ENCODE results near the gene YPEL5.

Gene YPEL5

DNA sequence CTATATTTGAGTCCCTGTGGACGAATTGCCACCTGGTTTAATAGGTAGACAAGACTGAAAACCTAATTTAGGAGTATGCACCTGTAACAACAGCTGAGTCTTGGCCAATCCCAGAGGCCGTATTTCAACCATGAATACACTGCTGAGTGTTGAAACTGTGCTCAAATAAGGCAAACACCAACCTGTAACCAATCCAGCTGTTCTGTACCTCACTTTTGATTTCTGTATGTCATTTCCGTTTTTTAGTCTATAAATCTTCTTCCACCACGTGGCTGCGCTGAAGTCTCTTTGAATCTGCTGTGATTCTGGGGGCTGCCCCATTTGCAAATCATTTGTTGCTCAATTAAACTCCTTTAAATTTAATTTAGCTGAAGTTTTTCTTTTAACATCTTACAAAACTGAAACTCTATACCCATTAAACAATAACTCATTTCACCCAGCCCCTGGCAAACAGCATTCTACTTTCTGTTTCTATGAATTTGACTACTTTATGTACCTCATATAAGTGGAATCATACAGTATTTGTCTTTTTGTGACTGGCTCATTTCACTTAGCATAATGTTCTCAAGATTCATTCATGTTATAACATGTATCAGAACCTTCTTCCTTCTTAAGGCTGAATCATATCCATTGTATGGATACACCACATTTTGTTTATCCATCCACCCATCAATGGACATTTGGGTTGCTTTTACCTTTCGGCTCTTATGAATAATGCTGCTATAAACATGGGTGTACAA is 7.5 kb upstream of the YPEL5 start:
- peak; percentile 51 for DNase-seq

DNA sequence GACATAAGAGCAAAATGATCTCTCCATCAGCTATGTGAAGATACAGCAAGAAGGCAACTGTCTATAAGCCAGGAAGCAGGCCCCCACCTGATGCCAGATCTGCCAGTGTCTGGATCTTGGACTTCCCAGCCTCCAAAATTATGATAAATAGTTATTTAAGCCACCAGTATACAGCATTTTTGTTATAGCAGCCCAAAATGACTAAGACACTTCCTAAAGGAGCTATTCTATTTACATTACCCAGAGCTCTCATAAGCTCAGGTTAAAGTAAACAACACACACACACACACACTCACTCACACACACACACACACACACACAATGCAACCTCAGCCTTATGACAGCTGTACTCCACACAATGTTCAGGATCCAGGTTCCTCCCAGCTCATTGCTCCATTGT is 5.7 kb upstream of the YPEL5 start:
- DNase-seq: no peak

DNA sequence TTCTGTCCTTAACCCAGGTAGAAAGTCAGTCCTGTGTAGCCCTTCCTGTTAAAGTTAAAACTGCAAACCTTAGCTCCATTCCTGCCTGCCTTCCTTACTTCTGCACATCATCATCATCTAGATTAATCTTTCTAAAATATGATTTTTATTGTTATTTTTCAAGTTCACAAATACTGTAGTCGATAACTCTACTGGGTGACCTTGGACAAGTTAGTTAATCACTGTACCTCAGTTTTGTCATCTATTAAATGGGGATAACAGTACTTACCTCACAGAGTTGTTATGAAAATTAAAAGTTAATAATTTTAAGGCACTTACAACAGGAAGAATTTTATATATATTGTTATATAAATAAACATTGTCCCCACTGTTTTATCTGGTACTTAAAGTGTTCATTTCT is 2.5 kb upstream of the YPEL5 start:
- no peak for DNase-seq

DNA sequence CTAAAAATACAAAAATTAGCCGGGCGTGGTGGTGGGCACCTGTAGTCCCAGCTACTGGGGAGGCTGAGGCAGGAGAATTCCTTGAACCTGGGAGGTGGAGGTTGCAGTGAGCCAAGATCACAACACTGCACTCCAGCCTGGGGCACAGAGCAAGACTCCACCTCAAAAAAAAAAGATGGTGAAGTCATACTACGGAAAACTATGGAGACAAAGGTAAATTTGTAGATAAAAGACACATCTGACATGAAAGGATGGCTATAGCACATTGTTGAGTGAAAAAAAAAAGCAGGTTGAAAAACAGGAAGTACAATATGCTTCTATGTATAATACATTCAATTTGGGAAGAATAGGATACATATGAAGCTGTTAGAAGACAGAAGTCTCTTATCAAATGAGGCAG is 1.9 kb upstream of the YPEL5 start:
- DNase-seq: peak; percentile 61

DNA sequence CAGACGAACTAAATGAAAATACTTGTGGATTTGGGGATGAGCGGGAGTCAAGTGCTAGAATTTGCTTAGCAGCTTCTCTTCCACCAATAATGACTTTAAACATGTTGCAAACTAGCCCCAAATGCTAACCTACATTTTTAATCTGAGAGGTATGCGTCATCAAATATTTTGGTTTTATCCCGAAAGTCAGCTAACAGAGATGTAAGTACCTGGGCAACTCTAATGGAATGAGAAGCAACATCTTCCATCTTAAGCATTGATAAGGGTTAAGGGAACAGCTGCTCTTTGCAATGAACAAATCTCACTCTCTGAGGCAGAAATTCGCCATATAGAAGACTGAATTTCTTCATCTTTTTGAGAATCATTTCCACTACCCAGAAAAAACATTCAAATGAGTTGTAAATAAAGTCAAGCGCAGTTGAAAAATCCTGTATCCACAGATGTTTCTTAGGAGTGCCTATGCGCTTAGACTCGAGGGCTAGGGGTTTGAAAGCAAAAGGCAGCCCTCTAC is 926 bp upstream of the YPEL5 start:
- no peak for DNase-seq

DNA sequence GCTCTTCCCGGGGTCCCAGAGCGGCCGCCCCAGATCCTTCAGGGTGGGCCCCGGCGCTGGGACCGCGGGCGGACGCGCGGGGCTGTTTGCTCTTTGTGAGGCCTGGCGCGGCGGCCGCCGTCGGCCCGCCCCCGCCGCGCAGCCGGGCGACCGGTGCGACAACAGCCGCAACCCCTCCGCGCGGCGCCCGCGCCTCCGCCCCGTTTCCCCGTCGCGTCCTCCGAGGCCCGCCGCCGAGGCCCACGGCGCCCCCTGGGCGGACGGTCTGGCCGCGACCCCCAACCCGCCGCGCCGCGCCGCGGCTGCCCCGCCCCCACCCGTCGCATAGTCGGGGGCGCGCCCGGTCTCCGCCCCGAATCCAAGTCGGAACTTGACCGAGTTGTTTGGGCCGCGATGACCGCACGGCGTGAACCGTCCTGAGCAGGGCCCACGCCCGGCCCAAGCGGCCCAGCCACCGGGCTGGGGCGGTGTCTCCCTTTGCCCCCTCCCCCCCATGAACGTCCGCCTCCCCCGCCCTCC is 448 bp downstream of the YPEL5 start:
- DNase-seq: no peak

DNA sequence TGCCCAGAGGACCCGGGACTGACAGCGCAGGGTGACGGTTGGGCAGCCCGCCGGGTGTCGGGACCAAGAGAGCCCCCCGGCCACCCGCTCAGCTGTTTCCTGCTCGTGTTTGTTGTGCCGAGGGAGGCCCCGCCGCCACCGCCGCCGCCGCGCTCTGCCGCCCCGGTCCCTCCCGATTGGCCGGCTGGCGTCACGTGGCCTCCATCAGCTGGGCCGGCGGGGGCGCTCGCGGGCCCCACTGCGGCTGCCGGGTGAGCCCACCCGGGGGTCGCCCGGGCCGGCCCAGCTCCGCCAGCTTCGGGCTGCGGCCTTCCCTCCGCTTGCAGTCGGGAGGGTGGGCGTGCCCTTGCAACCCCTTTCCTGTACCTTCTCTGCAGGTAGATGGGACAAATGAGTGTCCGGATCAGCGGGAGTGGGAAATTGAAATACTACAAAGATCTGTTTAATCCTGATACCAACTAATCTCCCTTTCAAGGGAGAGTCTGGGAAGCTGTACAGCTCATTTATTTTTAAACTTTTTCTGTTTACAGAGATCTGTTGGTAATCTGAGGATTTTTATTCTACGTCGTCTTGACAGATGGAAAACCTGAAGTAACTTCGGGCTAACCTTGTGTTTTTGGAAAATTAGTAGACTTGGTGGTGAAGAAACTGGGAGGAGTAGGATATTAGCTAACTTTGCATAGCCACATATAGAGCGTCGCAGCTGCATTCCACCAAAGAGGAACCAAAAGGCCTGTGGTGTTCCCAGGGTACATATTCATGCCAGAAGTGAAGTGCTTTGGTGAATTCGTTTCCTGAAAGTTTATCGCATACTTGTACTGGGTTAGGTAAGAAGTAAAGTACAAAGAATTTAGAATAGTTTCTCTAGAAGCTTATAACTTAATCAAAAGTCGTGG is 1.2 kb downstream of the YPEL5 start:
- DNase-seq: peak; percentile 80

DNA sequence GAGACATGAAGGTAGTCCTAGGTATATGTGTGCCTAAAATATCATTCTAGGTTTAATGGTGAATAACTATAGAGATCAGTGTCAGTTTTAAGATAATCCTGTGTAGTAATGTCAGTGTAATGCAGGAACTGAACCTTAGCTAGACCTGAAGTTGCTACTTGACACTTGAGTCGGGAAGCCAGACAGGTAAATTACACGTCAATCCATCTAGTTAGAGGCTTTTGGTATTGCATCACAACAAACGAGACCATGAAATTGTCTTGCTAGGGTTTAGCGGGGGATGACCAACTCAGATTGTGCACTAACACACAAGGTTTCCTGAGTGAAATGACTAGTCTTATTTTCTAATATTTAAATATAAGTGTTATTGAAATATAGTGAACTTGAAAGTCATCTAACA is 2.0 kb downstream of the YPEL5 start:
- DNase-seq: no peak

DNA sequence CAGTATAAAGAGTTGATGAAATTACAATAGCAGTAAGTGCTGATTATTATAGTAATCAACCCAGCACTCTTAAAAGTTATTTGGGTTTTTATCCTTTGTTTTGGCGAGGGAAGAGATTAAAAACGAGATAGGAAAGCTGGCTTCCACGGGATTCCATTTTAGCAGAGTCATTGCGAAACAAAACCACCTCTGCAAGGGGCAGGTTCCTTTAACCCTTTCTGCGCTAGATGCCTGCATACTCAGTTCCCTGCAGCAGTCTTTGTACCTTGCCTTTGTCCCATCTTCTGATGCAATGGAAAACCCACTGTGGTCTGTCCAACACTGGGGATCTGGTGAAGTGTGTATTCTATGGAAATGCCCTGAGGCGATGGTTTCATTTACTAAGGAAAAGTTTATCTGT is 2.7 kb downstream of the YPEL5 start:
- DNase-seq: no peak

DNA sequence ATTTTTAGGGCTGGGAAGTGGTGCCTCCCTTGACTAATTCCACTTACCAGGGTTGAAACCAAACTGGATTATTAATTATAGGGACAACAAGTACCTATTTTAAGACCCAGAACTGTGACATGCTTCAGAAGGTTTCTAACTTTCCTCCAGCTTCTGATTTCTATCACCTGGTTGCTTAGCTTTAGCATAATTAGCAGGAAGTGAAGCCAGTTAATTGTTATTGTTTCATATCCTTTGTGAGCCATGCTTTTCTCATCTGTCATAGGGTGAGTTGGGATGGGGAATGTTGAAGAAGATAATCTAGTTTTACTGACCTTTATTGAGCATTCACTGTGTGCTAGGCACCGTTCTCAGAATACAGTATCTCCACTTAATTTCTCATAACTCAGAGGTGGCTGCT is 3.2 kb downstream of the YPEL5 start:
- no peak for DNase-seq

DNA sequence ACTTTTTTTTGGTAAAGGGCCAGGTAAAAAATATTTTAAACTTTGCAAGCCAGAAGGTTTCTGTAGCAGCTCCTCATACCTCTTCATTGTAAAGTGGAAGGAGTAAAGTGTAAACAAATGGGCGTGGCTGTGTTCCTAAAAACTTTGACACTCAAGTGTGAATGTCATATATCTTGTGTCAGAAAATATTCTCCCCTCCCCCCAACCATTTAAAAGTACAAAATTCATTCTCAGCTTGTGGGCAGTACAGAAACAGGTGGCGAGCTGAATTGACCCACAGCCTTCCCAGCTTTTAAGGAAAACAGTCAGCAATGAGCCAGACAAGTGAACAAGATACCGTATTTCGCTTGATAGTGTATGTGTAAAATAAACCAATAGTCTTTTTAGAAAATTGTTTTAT is 4.0 kb downstream of the YPEL5 start:
- no peak for DNase-seq

DNA sequence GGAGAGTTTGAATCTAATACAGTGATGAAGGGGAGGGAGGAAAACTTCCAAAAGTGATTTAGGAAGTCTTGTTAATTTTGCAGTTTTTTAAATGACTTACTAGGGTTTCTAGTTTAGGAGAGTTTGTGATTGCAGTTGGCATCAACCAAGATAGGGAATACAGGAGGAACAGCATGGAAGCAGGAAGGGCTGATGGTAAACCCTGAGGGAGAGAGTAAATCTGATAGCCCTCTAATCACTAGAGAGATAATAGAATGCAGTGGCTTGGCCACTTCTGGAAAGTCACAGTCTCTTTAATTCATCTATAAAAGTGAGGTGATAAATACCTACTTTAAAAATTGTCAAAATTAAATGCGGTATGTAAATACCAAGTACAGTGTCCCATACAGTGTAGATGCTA is 5.6 kb downstream of the YPEL5 start:
- DNase-seq: no peak

DNA sequence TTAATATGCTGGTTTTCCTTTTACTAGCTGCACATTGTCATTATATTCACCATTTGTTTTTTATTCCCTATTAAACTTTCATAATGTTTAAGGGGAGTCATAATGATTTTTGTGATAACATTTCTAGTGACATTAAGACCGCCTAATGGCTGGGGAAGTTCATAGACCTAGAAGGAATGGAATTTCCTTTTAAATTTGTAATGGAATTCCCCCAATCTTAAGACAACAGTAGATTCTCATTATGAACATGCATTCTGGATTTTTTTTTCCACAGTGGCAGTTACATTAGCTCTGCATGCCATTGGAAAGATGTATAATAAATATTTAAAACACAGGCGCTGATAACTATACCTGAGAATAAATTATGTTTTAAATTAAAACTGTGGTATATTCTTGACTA is 8.4 kb downstream of the YPEL5 start:
- DNase-seq: no peak

DNA sequence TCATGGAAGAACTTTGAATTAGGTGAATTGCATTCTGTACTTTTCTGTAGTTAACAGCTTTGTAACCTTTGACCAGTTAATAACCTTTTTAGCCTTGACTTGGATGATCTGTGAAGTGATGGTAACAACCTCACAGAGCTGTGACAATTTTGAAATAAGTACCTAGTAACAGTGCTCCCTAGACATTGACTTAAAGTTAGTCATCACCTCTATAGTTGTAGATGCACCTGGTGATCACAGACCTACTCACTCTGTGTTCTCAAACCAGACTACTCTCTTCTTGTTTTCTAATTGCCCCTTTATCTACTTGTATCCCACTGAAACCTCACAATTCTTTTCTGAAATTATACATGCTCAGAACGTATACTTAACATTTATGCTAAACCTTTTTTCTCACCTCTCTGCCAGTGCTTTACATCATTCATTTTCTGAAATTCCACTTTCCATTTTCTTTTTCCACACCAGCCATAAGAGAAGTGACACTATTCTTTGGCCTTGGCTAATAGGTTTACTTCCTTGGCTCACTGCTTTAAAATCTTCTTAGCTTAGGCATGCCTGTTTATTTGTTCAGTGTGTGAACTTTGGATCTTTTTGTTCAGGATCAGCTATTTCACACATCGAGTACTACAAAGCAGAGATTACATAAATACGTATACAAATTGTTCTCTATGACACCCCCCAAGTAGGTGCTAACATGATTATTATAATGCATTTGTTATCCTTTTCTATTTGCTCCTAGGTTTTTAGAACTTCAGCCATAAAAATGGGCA is 9.3 kb downstream of the YPEL5 start:
- no peak for DNase-seq

DNA sequence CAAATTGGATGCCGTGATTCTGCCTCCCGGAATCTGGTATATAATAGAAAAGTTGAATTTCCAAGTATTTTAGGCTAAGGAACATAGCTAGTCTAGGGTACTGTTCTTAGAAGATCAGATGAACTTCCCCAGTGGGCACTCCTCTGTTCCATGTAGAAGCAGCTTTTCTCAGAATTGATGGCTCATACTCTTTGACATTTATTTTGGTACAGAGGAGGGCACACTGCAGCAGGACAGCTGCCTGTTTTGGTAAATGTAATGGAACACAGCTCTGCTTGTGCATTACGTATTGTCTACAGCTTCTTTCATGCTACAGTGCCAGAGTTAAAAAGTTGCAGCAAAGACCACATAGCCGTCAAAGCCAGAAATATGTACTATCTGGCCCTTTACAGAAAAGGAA is 10.8 kb downstream of the YPEL5 start:
- no peak for DNase-seq

DNA sequence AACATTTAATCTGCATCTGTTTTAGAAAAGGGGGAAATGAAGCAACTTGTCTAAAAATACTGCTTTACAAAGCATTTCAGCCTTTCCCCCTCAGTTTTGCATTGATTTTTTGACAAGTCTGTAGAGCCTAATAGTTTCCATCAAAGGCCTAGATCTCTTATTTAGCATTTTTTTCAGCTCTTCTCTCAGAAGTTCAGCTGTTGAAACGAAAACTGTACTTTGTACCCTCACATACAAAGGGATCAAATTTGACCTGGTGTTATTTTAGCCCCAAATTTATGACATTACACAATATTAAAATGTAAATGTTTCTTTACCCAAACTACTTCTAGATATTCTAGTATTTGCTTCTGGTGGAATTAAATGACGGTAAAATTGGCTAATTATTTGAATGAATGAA is 13.0 kb downstream of the YPEL5 start:
- DNase-seq: no peak

DNA sequence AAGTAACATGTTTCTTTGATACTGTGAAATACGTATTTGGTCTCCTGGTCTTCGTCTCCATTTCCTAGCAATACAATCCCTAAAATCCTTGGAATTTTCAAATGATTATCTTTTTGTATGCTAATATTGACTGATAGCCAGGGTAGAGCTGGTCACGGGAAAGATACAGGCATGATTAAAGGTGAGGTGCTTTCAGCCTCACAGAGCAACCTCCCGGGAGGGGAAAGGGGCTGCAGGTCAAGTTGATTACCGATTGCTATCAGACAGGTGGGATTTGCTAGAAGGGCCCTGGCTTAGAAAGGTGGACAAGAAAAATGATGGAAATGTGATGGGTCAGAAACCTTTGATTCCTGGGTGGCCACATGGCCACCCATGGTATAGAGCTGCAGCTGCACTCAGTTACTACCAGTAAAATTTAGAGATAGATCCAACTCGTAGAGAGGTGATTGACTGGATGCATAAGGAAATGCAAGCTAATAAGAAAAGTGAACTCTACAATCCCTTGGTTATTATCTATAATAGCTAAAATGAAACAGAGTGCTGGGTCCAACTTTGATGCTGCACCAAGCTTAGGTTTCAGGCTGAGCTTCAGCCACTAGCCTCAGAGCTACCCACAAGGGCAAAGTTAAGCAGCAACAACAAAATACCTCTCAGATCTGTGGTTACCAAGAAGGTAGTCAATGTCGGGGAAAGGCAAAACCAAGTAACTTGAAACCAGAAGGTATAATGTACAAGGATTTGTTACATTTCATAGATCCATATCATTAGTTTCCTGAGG is 15.3 kb downstream of the YPEL5 start:
- DNase-seq: no peak

DNA sequence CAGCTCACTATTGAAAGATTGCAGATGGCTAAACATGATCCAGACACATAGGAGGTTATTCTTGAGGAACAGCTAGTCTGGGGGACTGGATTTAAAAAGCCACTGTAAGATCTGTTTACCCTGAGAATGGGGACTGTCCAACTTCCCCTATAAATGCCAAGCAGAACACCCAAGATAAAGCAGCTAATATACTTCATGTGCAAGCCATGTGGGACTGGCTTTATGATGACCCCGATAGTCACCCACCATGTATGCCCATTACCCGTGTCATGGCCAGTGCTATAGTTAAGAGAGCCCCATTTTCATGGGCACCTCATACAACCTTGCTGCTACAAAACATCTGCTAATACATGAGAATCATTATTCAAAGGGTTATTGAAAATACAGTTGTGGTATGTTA is 16.0 kb downstream of the YPEL5 start:
- DNase-seq: no peak

DNA sequence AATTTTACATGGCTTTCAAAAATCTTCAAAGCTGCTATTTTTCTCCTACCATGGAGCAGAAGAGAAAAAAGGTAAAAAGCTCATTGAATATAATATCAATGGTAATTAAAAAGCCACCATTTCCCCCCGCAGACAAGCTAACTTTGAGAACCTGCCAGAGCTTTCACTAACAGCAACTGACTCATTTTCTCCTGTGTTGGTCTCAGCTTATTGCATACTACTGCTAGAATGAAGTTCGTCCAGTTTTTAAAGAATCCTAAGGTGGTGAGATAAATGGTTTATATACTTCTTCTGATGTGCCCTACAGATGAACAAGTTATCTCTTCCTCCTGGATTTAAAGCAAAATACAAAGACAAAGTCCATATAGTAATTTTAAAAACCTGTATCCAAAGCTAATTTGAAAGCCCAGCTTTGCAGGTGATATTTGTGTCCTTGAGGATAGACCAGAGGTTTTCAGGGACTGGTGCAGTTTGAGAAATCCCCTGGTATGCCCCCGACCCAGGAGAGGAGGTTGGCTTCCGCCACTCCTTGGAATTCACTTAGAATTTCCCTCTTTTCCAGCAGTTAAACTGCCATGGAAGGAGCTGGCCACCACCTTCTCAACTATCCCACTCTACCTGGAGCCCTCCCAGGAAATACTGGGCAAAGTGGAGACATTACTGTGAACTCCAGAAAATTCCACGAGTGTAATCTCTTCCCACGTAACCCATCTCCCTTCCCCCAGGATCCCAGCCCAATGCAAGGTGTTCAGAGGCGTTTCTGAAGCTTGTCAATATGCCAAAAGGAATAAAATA is 17.5 kb downstream of the YPEL5 start:
- DNase-seq: no peak

DNA sequence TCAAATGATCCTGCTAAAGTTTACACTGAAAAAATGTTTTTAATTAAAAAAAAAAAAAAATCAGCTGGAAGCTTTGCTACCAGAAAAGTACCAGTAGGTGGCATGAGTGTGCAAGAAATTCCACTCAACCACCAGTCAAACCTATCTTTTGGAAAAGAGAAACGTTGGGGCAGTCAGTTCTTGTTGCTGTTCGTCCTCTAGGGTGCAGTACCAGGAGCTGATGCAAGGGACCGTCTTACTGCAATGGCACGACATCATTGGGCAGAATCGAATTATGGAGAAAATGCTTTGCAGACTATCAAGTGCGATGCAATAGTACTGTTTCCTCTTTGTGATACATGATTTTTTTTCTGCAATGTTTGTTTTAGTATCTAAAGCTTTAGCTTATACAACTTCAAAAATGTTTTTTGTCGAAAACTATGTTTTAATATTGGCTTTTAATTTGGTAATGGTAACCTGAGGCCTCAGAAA is 18.3 kb downstream of the YPEL5 start:
- peak; percentile 79 for DNase-seq

DNA sequence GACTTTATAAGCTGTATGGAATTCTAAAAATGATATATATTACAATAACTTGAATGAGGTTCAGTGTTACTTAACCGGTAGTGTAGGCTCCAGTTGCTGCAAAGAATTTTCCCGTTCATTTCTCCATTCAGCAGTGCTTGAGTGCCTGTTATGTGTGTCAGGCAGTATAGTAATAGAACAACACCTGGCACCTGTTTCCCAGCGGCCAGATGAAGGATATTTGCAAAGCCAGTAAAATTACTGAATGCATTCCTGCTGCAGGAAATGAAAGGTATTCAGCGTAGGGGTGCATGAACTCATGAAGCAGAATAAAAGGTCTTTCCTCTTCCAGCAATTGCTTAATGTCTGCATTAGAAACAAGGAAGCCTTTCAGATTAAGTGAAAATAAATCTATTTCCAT is 18.8 kb downstream of the YPEL5 start:
- no peak for DNase-seq

Data from central memory CD4-positive, alpha-beta T cell (primary cell).